SU-DHL-6 (cell line): Measurements from ENCODE around the gene SMIM17.

Source experiments
- H2AFZ ChIP-seq: fragments of 200-600 bp; sonication (generic); 2 replicates; pipeline ENCODE4 v1.6.1; 2014; ENCODE audit warnings: low read depth, mild to moderate bottlenecking, moderate library complexity, mixed read lengths, antibody characterized with exemption, low read length; ENCODE audit not compliant: severe bottlenecking
- H3F3A ChIP-seq: fragments of 200-600 bp; shearing (Covaris generic); 2 replicates; pipeline ENCODE4 v1.6.0; 2016; ENCODE audit warnings: antibody characterized with exemption, mild to moderate bottlenecking; ENCODE audit not compliant: insufficient read depth
- H3K27ac ChIP-seq: fragments of 200-600 bp; sonication (generic); 2 replicates; pipeline ENCODE4 v1.5.1; 2016; ENCODE audit warnings: low read depth, mild to moderate bottlenecking, low read length, moderate library complexity, mixed read lengths
- H3K27me3 ChIP-seq: fragments of 200-600 bp; sonication (generic), shearing (Covaris generic); 2 replicates; pipeline ENCODE4 v1.6.0; 2014; ENCODE audit warnings: mild to moderate bottlenecking, low read length
- H3K36me3 ChIP-seq: fragments of 200-600 bp; sonication (generic); 2 replicates; pipeline ENCODE4 v1.6.1; 2014; ENCODE audit warnings: mild to moderate bottlenecking, low read length, mixed read lengths
- H3K4me2 ChIP-seq: fragments of 300-600, 200-600 bp; shearing (Covaris generic), sonication (generic); 2 replicates; pipeline ENCODE4 v1.6.0; 2014; ENCODE audit warnings: low read length, low read depth, mild to moderate bottlenecking; ENCODE audit not compliant: poor library complexity, severe bottlenecking
- H3K4me3 ChIP-seq: fragments of 200-600 bp; sonication (generic); 2 replicates; pipeline ENCODE4 v1.5.1; 2014; ENCODE audit warnings: antibody characterized with exemption, low read length, mild to moderate bottlenecking, mixed read lengths; ENCODE audit not compliant: insufficient read depth, poor library complexity, severe bottlenecking
- H3K79me2 ChIP-seq: fragments of 200-600 bp; sonication (generic); 2 replicates; pipeline ENCODE4 v1.6.1; 2014; ENCODE audit warnings: mild to moderate bottlenecking, low read length, moderate library complexity; ENCODE audit not compliant: insufficient read depth
- H3K9ac ChIP-seq: fragments of 200-600 bp; sonication (generic); 2 replicates; pipeline ENCODE4 v1.7.0; 2014; ENCODE audit warnings: mild to moderate bottlenecking, low read length
- H3K9me2 ChIP-seq: fragments of 200-600 bp; sonication (generic); replicated peaks from 2 replicates; pipeline ENCODE4 v1.6.1; 2014; ENCODE audit warnings: low read length; ENCODE audit not compliant: insufficient read depth
- H3K9me3 ChIP-seq: fragments of 200-600 bp; sonication (generic); 2 replicates; pipeline ENCODE4 v1.6.1; 2014; ENCODE audit warnings: low read length, mixed read lengths; ENCODE audit not compliant: insufficient read depth
- H4K20me1 ChIP-seq: fragments of 200-600 bp; sonication (generic); 2 replicates; pipeline ENCODE4 v1.6.1; 2014; ENCODE audit warnings: low read depth, mild to moderate bottlenecking, antibody characterized with exemption, low read length, moderate library complexity, mixed read lengths
- EZH2phosphoT487 ChIP-seq: fragments of 200-600 bp; sonication (generic), shearing (Covaris generic); conservative IDR thresholded peaks from 2 replicates; pipeline ENCODE4 v1.6.1; 2018; ENCODE audit warnings: mild to moderate bottlenecking, antibody characterized with exemption, low read length, moderate library complexity, mixed read lengths
- TF ChIP-seq, protein P1 (sequence below): fragments of 200-600 bp; sonication (generic); IDR thresholded peaks from one replicate; pipeline ENCODE4 v1.5.1; 2017; ENCODE audit warnings: antibody characterized with exemption, mild to moderate bottlenecking, low read length, moderate library complexity; ENCODE audit not compliant: insufficient read depth, poor library complexity, severe bottlenecking

Gene SMIM17

GRCh38 chr19:56687031-56687430 is 44.1 kb downstream of the SMIM17 start:
- H2AFZ ChIP-seq = no peak overlapping the region
- no peak overlapping the region for H3K4me2 ChIP-seq
- H3K36me3 ChIP-seq = no peaks in the 10 kb centered on the region
- TF ChIP-seq EZH2phosphoT487 = no peak
- TF ChIP-seq, protein P1, sequence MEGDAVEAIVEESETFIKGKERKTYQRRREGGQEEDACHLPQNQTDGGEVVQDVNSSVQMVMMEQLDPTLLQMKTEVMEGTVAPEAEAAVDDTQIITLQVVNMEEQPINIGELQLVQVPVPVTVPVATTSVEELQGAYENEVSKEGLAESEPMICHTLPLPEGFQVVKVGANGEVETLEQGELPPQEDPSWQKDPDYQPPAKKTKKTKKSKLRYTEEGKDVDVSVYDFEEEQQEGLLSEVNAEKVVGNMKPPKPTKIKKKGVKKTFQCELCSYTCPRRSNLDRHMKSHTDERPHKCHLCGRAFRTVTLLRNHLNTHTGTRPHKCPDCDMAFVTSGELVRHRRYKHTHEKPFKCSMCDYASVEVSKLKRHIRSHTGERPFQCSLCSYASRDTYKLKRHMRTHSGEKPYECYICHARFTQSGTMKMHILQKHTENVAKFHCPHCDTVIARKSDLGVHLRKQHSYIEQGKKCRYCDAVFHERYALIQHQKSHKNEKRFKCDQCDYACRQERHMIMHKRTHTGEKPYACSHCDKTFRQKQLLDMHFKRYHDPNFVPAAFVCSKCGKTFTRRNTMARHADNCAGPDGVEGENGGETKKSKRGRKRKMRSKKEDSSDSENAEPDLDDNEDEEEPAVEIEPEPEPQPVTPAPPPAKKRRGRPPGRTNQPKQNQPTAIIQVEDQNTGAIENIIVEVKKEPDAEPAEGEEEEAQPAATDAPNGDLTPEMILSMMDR = no peak
- H3F3A ChIP-seq = no peaks in the 10 kb centered on the region
- no peak overlapping the region for H3K9ac ChIP-seq
- H3K4me3 ChIP-seq = no peak overlapping the region
- no peaks in the 10 kb centered on the region for H3K9me3 ChIP-seq
- H3K79me2 ChIP-seq = no peaks in the 10 kb centered on the region
- no peaks in the 10 kb centered on the region for H3K27me3 ChIP-seq
- H4K20me1 ChIP-seq = no peaks in the 10 kb centered on the region
- no peaks in the 10 kb centered on the region for H3K9me2 ChIP-seq
- H3K27ac ChIP-seq = no peak overlapping the region

DNA sequence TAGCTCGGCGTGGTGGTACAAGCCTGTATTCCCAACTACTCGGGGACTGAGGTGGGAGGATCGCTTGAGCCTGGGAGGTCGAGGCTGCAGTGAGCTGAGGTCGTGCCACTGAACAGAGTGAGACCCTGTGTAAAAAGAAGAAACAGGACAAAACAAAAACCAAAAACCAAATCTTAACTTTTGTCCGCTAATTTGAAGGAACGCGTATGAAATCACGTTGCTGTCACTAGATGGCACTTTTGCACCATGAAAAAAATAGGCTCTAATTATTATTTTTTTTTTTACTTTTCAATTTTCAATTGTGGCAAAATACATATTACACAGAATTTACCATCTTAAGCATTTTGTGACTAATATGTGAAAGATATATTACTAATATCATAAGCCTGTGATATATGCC is 46.2 kb downstream of the SMIM17 start:
- Histone ChIP-seq H3K9me2 (no peaks in the 10 kb centered on the region), H4K20me1 (no peaks in the 10 kb centered on the region), H3F3A (no peaks in the 10 kb centered on the region), H3K36me3 (no peaks in the 10 kb centered on the region), H3K79me2 (no peaks in the 10 kb centered on the region), H2AFZ (no peak overlapping the region), H3K4me2 (no peak overlapping the region), H3K4me3 (no peak overlapping the region), H3K9ac (no peak overlapping the region), H3K27ac (no peak overlapping the region), H3K9me3 (no peaks in the 10 kb centered on the region), H3K27me3 (no peaks in the 10 kb centered on the region)
- TF ChIP-seq, protein P1 = no peak
- no peak for TF ChIP-seq EZH2phosphoT487

- H3K27me3 ChIP-seq = no peaks in the 10 kb centered on the region
- H2AFZ ChIP-seq = no peak overlapping the region
- H3K36me3 ChIP-seq = no peaks in the 10 kb centered on the region
- no peaks in the 10 kb centered on the region for H4K20me1 ChIP-seq
- H3F3A ChIP-seq = no peaks in the 10 kb centered on the region
- no peak overlapping the region for H3K27ac ChIP-seq
- no peak for TF ChIP-seq EZH2phosphoT487
- TF ChIP-seq, protein P1 = no peak
- no peak overlapping the region for H3K4me2 ChIP-seq
- H3K4me3 ChIP-seq = no peak overlapping the region
- H3K9ac ChIP-seq = no peak overlapping the region
- H3K9me2 ChIP-seq = no peaks in the 10 kb centered on the region
- H3K79me2 ChIP-seq = no peaks in the 10 kb centered on the region
- no peaks in the 10 kb centered on the region for H3K9me3 ChIP-seq
These were observed 47.7 kb downstream of the SMIM17 start for GRCh38 chr19:56690670-56691069.
